Measurements from ENCODE around the gene TLE6.

GRCh38 chr19:3005345-3005744, 28.0 kb downstream of the TLE6 start:
- TF ChIP-seq CTCF (IDR thresholded peaks at IDR 0.05; ENCODE audit: poor library complexity, severe bottlenecking) (no peak), REST (IDR thresholded peaks at IDR 0.05; ENCODE audit: borderline replicate concordance) (no peak), RAD21 (conservative IDR thresholded peaks at IDR 0.05) (no peak), EZH2 (IDR thresholded peaks at IDR 0.05; ENCODE audit: borderline replicate concordance, insufficient read depth, low read length, poor library complexity, severe bottlenecking) (no peak)
